Bone marrow (tissue), 2 donors: ENCODE measurements around the gene HK1.
"Not testable (repeated sequence)": the region's sequence is repeated elsewhere in the genome, so short reads cannot be mapped to it uniquely, and the experiment has no call there.

ENCODE experiments used
- DNase-seq, 2 donors: peaks; one replicate each; lab custom pipeline; 2025; lab: John Stamatoyannopoulos, UW

The HK1 gene

GRCh38 chr10:69278446-69278963 is at the start of gene HK1:
Gene HK1, plus strand, starts transcription at chr10:69278496.
- no peak for DNase-seq

GRCh38 chr10:69229616-69229916 is 48.7 kb upstream of the HK1 start:
- no peak for DNase-seq

GRCh38 chr10:69230128-69230527 is 48.2 kb upstream of the HK1 start:
- no peak for DNase-seq

GRCh38 chr10:69232252-69232651 is 46.0 kb upstream of the HK1 start:
- DNase-seq = no peak

- no peak for DNase-seq
Measured at GRCh38 chr10:69232736-69233480, 45.4 kb upstream of the HK1 start.

GRCh38 chr10:69234447-69234846 is 43.8 kb upstream of the HK1 start:
- no peak for DNase-seq

- DNase-seq = peak; percentile 52 to 76
Measured at GRCh38 chr10:69237528-69238159, 40.7 kb upstream of the HK1 start.

GRCh38 chr10:69239136-69239535 is 39.2 kb upstream of the HK1 start:
- DNase-seq = no peak

- no peak for DNase-seq
Measured at GRCh38 chr10:69239816-69240434, 38.4 kb upstream of the HK1 start.

- DNase-seq = no peak
Measured at GRCh38 chr10:69240455-69240854, 37.8 kb upstream of the HK1 start.

- DNase-seq = no peak
Measured at GRCh38 chr10:69241575-69241974, 36.7 kb upstream of the HK1 start.

- DNase-seq = no peak
Measured at GRCh38 chr10:69242040-69242851, 36.0 kb upstream of the HK1 start.

GRCh38 chr10:69242852-69243212 is 35.5 kb upstream of the HK1 start:
- DNase-seq = no peak

- no peak for DNase-seq
Measured at GRCh38 chr10:69243817-69244216, 34.5 kb upstream of the HK1 start.

GRCh38 chr10:69246036-69246435 is 32.3 kb upstream of the HK1 start:
- DNase-seq = no peak

- DNase-seq = no peak
Measured at GRCh38 chr10:69246581-69247312, 31.5 kb upstream of the HK1 start.

GRCh38 chr10:69247313-69247710 is 31.0 kb upstream of the HK1 start:
- no peak for DNase-seq

- DNase-seq = no peak
Measured at GRCh38 chr10:69248117-69248730, 30.1 kb upstream of the HK1 start.

GRCh38 chr10:69250041-69250440 is 28.3 kb upstream of the HK1 start:
- no peak for DNase-seq

- not testable (repeated sequence) for DNase-seq
Measured at GRCh38 chr10:69251417-69251816, 26.9 kb upstream of the HK1 start.

GRCh38 chr10:69253171-69253570 is 25.1 kb upstream of the HK1 start:
- DNase-seq = no peak
